ENCODE measurements around the gene COL18A1. TPM values are rescaled to one million over a fixed set of nuclear protein-coding genes. Genes with fewer than 3 reads are reported as not detected.

COL18A1 gene
- total and polyA plus RNA-seq, 4 donors = 44.9 to 308 (median 232) TPM

DNA sequence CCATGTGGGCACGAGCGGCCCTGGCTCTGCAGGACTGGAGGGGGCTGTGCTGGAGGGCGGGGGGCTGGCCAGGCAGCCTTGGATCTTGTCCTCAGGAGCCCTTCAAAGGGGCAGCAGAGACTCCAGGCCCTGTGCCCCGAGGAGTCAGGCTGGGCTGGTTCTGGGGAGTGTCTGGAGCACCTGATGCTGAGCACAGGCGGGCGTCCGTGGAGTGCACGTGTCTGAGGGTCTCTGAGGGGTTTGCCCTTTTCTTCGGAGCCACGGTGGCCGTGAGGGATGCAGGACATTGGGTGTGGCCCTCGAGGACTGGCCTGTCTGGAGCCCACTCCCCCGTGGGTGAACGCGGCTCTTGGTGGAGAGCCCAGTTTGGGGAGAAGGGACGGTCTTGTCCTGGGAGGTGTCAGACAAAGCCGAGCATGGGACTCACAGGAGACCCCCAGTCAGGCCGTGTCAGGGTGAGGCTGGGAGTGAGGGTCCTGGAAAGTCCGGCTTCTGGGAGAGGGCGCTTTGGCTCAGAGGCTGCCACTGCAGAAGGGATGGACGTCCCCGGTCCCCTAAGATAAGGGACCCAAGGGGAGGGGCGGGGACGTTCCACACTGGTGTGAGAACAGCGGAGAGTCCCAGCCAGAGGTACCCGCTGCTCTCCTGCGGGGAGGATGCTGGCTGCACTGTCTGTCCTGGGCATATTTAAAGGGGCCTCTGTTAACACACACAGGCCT, 60.8 kb downstream of the COL18A1 start:
- no peak for DNase-seq (ENCODE audit: low spot score)
- TF ChIP-seq HNF4G (IDR thresholded peaks at IDR 0.05) (no peak), FOXA1 (IDR thresholded peaks at IDR 0.05) (no peak), RAD21 (IDR thresholded peaks at IDR 0.05) (no peak), FOXA2 (IDR thresholded peaks at IDR 0.05) (no peak), HNF4A (conservative IDR thresholded peaks at IDR 0.05) (no peak), EGR1 (IDR thresholded peaks at IDR 0.05; ENCODE audit: low read depth in 2 of 2) (no peak), YY1 (IDR thresholded peaks at IDR 0.05) (no peak)
- Histone ChIP-seq H3K27me3 (ENCODE audit: control insufficient read depth in 4 of 4, insufficient read depth in 4 of 4, low read length in 3 of 4) (no peaks in the 10 kb centered on the region), H3K4me3 (ENCODE audit: low read depth in 1 of 3, low read length in 3 of 3) (no peak overlapping the region), H3K4me1 (ENCODE audit: control insufficient read depth in 4 of 4, insufficient read depth in 4 of 4, low read length in 3 of 4) (peaks cover 29 to 96% (median 92%) of the 10 kb centered on the region in 4 donors), H3K27ac (ENCODE audit: low read depth in 1 of 2, low read length in 2 of 2) (peak overlapping the region; percentile 4 to 16), H3K9ac (ENCODE audit: low read depth in 1 of 2, low read length in 2 of 2) (no peak overlapping the region), H3K36me3 (ENCODE audit: control insufficient read depth in 4 of 4, insufficient read depth in 3 of 4, low read depth in 1 of 4, low read length in 3 of 4) (peaks cover 0 to 6% (median 2%) of the 10 kb centered on the region in 4 donors), H3K9me3 (ENCODE audit: control insufficient read depth in 4 of 4, low read length in 3 of 4) (no peaks in the 10 kb centered on the region)
- WGBS = 76% methylated on average over 27 of the region's 27 CpGs

DNA sequence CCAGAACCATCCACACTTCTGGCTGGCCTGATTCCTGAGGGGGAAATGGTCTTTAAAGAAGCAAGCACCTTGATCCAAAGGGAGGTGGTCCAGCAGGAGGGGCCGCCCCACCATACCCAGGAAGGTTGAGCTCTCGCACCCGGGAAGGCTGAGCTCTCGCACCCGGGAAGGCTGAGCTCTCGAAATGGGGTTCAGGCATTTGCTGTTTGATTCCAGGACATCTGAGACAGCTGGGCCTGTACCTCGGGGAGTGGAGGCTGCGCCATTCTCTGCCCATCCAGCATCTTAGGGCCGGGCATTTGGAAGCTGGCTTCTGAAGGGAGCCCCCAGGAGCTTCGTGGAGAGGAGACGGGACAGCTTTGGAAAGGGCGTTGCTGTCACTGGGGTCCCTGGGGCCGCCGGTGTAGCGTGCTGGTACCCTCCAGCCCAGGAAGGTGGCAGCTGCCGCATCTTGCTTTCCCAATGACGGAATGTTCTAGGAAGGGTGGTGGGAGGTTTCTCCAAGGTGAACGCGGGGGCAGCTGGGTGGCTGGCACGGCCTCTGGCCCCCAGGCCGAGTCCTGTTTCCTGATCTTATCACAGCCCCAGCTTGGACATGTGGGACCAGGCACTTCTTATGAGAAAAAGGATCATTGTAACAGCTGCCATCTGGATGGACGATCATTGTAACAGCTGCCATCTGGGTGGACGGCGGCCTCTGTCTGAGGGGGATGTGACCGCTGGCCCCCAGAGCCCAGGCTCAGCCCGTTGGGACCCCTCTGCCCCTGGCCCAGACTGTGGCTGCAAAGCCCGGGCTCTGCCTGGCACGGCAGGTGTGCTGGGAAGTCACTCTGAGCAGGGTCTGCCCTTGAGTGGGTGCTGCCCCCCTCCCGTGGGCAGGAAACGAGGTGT, 61.6 kb downstream of the COL18A1 start:
- Histone ChIP-seq H3K27me3 (ENCODE audit: control insufficient read depth in 4 of 4, insufficient read depth in 4 of 4, low read length in 3 of 4) (no peaks in the 10 kb centered on the region), H3K27ac (ENCODE audit: low read depth in 1 of 2, low read length in 2 of 2) (peak overlapping the region in 1 of 2 donors; percentile 44), H3K9me3 (ENCODE audit: control insufficient read depth in 4 of 4, low read length in 3 of 4) (no peaks in the 10 kb centered on the region), H3K4me1 (ENCODE audit: control insufficient read depth in 4 of 4, insufficient read depth in 4 of 4, low read length in 3 of 4) (peaks cover 25 to 96% (median 90%) of the 10 kb centered on the region in 4 donors), H3K36me3 (ENCODE audit: control insufficient read depth in 4 of 4, insufficient read depth in 3 of 4, low read depth in 1 of 4, low read length in 3 of 4) (peaks cover 0 to 4% (median 2%) of the 10 kb centered on the region in 4 donors), H3K9ac (ENCODE audit: low read depth in 1 of 2, low read length in 2 of 2) (no peak overlapping the region), H3K4me3 (ENCODE audit: low read depth in 1 of 3, low read length in 3 of 3) (no peak overlapping the region)
- no peak for DNase-seq (ENCODE audit: low spot score)
- TF ChIP-seq, protein P1, sequence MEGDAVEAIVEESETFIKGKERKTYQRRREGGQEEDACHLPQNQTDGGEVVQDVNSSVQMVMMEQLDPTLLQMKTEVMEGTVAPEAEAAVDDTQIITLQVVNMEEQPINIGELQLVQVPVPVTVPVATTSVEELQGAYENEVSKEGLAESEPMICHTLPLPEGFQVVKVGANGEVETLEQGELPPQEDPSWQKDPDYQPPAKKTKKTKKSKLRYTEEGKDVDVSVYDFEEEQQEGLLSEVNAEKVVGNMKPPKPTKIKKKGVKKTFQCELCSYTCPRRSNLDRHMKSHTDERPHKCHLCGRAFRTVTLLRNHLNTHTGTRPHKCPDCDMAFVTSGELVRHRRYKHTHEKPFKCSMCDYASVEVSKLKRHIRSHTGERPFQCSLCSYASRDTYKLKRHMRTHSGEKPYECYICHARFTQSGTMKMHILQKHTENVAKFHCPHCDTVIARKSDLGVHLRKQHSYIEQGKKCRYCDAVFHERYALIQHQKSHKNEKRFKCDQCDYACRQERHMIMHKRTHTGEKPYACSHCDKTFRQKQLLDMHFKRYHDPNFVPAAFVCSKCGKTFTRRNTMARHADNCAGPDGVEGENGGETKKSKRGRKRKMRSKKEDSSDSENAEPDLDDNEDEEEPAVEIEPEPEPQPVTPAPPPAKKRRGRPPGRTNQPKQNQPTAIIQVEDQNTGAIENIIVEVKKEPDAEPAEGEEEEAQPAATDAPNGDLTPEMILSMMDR (IDR thresholded peaks at IDR 0.05; ENCODE audit: low read depth, low read length, missing input control) = no peak
- TF ChIP-seq HNF4A (conservative IDR thresholded peaks at IDR 0.05) = no peak
- TF ChIP-seq, protein P2, sequence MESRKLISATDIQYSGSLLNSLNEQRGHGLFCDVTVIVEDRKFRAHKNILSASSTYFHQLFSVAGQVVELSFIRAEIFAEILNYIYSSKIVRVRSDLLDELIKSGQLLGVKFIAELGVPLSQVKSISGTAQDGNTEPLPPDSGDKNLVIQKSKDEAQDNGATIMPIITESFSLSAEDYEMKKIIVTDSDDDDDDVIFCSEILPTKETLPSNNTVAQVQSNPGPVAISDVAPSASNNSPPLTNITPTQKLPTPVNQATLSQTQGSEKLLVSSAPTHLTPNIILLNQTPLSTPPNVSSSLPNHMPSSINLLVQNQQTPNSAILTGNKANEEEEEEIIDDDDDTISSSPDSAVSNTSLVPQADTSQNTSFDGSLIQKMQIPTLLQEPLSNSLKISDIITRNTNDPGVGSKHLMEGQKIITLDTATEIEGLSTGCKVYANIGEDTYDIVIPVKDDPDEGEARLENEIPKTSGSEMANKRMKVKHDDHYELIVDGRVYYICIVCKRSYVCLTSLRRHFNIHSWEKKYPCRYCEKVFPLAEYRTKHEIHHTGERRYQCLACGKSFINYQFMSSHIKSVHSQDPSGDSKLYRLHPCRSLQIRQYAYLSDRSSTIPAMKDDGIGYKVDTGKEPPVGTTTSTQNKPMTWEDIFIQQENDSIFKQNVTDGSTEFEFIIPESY (IDR thresholded peaks at IDR 0.05) = no peak
- WGBS = 86% methylated on average over 30 of the region's 30 CpGs

DNA sequence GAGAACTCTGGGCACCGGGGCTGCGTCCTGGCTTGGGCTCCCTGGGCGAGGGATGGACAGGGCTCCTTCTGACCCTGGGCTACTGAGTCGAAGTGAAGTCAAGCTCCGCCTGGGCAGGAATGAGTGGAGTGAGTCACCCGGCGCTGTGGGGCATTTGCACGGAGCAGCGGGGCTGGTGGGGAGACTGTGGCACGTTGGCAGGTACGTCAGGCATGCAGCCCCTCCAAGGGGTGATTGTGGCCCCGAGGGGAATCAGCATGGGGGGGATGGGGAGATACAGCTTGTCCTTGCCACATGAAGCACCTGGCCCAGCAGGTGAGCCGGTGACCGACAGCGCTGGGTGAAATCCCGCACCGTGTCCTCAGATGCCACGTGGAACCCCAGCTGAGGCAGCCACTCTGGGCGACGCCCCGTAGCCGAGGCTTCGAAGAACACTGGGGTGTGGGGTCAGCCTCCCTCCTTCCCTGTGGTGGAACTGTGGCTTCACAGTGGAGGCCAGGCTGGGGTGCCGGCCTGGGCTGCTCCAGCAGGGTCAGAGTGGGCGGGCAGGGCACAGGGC, 62.3 kb downstream of the COL18A1 start:
- DNase-seq (ENCODE audit: low spot score) = no peak
- TF ChIP-seq, protein P3, sequence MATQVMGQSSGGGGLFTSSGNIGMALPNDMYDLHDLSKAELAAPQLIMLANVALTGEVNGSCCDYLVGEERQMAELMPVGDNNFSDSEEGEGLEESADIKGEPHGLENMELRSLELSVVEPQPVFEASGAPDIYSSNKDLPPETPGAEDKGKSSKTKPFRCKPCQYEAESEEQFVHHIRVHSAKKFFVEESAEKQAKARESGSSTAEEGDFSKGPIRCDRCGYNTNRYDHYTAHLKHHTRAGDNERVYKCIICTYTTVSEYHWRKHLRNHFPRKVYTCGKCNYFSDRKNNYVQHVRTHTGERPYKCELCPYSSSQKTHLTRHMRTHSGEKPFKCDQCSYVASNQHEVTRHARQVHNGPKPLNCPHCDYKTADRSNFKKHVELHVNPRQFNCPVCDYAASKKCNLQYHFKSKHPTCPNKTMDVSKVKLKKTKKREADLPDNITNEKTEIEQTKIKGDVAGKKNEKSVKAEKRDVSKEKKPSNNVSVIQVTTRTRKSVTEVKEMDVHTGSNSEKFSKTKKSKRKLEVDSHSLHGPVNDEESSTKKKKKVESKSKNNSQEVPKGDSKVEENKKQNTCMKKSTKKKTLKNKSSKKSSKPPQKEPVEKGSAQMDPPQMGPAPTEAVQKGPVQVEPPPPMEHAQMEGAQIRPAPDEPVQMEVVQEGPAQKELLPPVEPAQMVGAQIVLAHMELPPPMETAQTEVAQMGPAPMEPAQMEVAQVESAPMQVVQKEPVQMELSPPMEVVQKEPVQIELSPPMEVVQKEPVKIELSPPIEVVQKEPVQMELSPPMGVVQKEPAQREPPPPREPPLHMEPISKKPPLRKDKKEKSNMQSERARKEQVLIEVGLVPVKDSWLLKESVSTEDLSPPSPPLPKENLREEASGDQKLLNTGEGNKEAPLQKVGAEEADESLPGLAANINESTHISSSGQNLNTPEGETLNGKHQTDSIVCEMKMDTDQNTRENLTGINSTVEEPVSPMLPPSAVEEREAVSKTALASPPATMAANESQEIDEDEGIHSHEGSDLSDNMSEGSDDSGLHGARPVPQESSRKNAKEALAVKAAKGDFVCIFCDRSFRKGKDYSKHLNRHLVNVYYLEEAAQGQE (IDR thresholded peaks at IDR 0.05) = no peak
- peak; percentile 11 to 35 for TF ChIP-seq RXRA (IDR thresholded peaks at IDR 0.05)
- Histone ChIP-seq H3K4me3 (ENCODE audit: low read depth in 1 of 3, low read length in 3 of 3) (no peak overlapping the region), H3K4me1 (ENCODE audit: control insufficient read depth in 4 of 4, insufficient read depth in 4 of 4, low read length in 3 of 4) (peaks cover 25 to 96% (median 88%) of the 10 kb centered on the region in 4 donors), H3K36me3 (ENCODE audit: control insufficient read depth in 4 of 4, insufficient read depth in 3 of 4, low read depth in 1 of 4, low read length in 3 of 4) (peaks cover 0 to 4% (median 2%) of the 10 kb centered on the region in 4 donors), H3K9ac (ENCODE audit: low read depth in 1 of 2, low read length in 2 of 2) (no peak overlapping the region), H3K27me3 (ENCODE audit: control insufficient read depth in 4 of 4, insufficient read depth in 4 of 4, low read length in 3 of 4) (no peaks in the 10 kb centered on the region), H3K27ac (ENCODE audit: low read depth in 1 of 2, low read length in 2 of 2) (peak overlapping the region in 1 of 2 donors; percentile 44), H3K9me3 (ENCODE audit: control insufficient read depth in 4 of 4, low read length in 3 of 4) (no peaks in the 10 kb centered on the region)
- WGBS = 65% methylated on average over 25 of the region's 25 CpGs

Data from liver (tissue), 9 donors.